Activated T-helper 1 cell treated with anti-CD3 and anti-CD28 coated beads, Interleukin-12 subunit alpha, Interleukin-12 subunit beta, Interleukin-2, Interleukin-4 antibody, amounts not matched to agents 30 ng/mL and 10 ng/mL and 1 ng/mL, durations not matched to agents 14 hours and 24 hours and 36 hours (primary cell): ENCODE data around the gene ADCYAP1R1. TPM values are rescaled to one million over a fixed set of nuclear protein-coding genes. Genes with fewer than 3 reads are reported as not detected.

Source experiments
- DNase-seq: peaks from one replicate; pipeline ENCODE4 v3.0.0; 2021; ENCODE audit warnings: low spot score
- H3K27ac Mint-ChIP-seq: one replicate; pipeline ENCODE4 v1.8.0; 2021; ENCODE audit warnings: mild to moderate bottlenecking, mixed read lengths
- H3K27me3 Mint-ChIP-seq: one replicate; pipeline ENCODE4 v1.8.0; 2022; ENCODE audit warnings: mild to moderate bottlenecking, moderate library complexity, mixed read lengths; ENCODE audit not compliant: insufficient read depth
- H3K36me3 Mint-ChIP-seq: one replicate; pipeline ENCODE4 v1.8.0; 2021; ENCODE audit warnings: low read depth, mixed read lengths
- H3K4me1 Mint-ChIP-seq: one replicate; pipeline ENCODE4 v1.8.0; 2021; ENCODE audit warnings: low read depth, mixed read lengths
- H3K4me3 Mint-ChIP-seq: one replicate; pipeline ENCODE4 v1.8.0; 2021; ENCODE audit warnings: mild to moderate bottlenecking, moderate library complexity, mixed read lengths
- H3K9me3 Mint-ChIP-seq: one replicate; pipeline ENCODE4 v1.8.0; 2021; ENCODE audit warnings: mixed read lengths
- intact Hi-C: fragments of 100-400 bp; cut with micrococcal nuclease; formaldehyde crosslinking; loops from one replicate; pipeline ENCODE4 v1.15.1; 2024
- total RNA-seq: library from RNA; stranded (reverse); gene quantifications from 2 replicates; pipeline ENCODE4 v1.2.3, GENCODE V29; 2022

The ADCYAP1R1 gene
- total RNA-seq, 1 donor from 2014 or later = not detected

- Mint-ChIP-seq H3K27ac (no peak overlapping the region), H3K9me3 (no peaks in the 10 kb centered on the region), H3K4me3 (no peak overlapping the region), H3K27me3 (peaks cover 3% of the 10 kb centered on the region), H3K4me1 (no peaks in the 10 kb centered on the region), H3K36me3 (no peaks in the 10 kb centered on the region)
- DNase-seq = no peak
- intact Hi-C loops = no loop called here
These were observed 23.9 kb downstream of the ADCYAP1R1 start for GRCh38 chr7:31076051-31076450.

- no peak overlapping the region for H3K4me3 Mint-ChIP-seq
- H3K27me3 Mint-ChIP-seq = peaks cover 6% of the 10 kb centered on the region
- no peaks in the 10 kb centered on the region for H3K4me1 Mint-ChIP-seq
- no peaks in the 10 kb centered on the region for H3K36me3 Mint-ChIP-seq
- intact Hi-C loops = no loop called here
- DNase-seq = no peak
- no peaks in the 10 kb centered on the region for H3K9me3 Mint-ChIP-seq
- H3K27ac Mint-ChIP-seq = no peak overlapping the region
These were observed 24.7 kb downstream of the ADCYAP1R1 start for GRCh38 chr7:31076641-31077310.

- Mint-ChIP-seq H3K27ac (no peak overlapping the region), H3K9me3 (no peaks in the 10 kb centered on the region), H3K36me3 (no peaks in the 10 kb centered on the region), H3K4me1 (no peaks in the 10 kb centered on the region), H3K4me3 (no peak overlapping the region), H3K27me3 (peaks cover 6% of the 10 kb centered on the region)
- intact Hi-C loops = no loop called here
- DNase-seq = no peak
These were observed 25.6 kb downstream of the ADCYAP1R1 start for GRCh38 chr7:31077484-31078362.

- Mint-ChIP-seq H3K27me3 (peaks cover 4% of the 10 kb centered on the region), H3K4me1 (no peaks in the 10 kb centered on the region), H3K27ac (no peak overlapping the region), H3K36me3 (no peaks in the 10 kb centered on the region), H3K4me3 (no peak overlapping the region), H3K9me3 (no peaks in the 10 kb centered on the region)
- no peak for DNase-seq
- intact Hi-C loops = no loop called here
These were observed 26.4 kb downstream of the ADCYAP1R1 start for GRCh38 chr7:31078363-31078990.

GRCh38 chr7:31079126-31079823 lies 27.2 kb downstream of the ADCYAP1R1 start:
- intact Hi-C loops = no loop called here
- no peak for DNase-seq
- H3K4me1 Mint-ChIP-seq = no peaks in the 10 kb centered on the region
- no peaks in the 10 kb centered on the region for H3K9me3 Mint-ChIP-seq
- peaks cover 4% of the 10 kb centered on the region for H3K27me3 Mint-ChIP-seq
- H3K36me3 Mint-ChIP-seq = no peaks in the 10 kb centered on the region
- no peak overlapping the region for H3K4me3 Mint-ChIP-seq
- H3K27ac Mint-ChIP-seq = no peak overlapping the region

GRCh38 chr7:31079824-31080511 lies 27.9 kb downstream of the ADCYAP1R1 start:
- no peak for DNase-seq
- Mint-ChIP-seq H3K36me3 (no peaks in the 10 kb centered on the region), H3K9me3 (no peaks in the 10 kb centered on the region), H3K4me3 (no peak overlapping the region), H3K27me3 (peaks cover 4% of the 10 kb centered on the region), H3K4me1 (no peaks in the 10 kb centered on the region), H3K27ac (no peak overlapping the region)
- intact Hi-C loops = no loop called here

GRCh38 chr7:31080763-31081162 lies 28.7 kb downstream of the ADCYAP1R1 start:
- DNase-seq = no peak
- no peak overlapping the region for H3K27ac Mint-ChIP-seq
- H3K9me3 Mint-ChIP-seq = no peaks in the 10 kb centered on the region
- intact Hi-C loops = no loop called here
- no peaks in the 10 kb centered on the region for H3K36me3 Mint-ChIP-seq
- H3K27me3 Mint-ChIP-seq = peaks cover 4% of the 10 kb centered on the region
- no peaks in the 10 kb centered on the region for H3K4me1 Mint-ChIP-seq
- H3K4me3 Mint-ChIP-seq = no peak overlapping the region

GRCh38 chr7:31082017-31082416 lies 29.9 kb downstream of the ADCYAP1R1 start:
- Mint-ChIP-seq H3K4me1 (no peaks in the 10 kb centered on the region), H3K9me3 (no peaks in the 10 kb centered on the region), H3K4me3 (no peak overlapping the region), H3K27me3 (peaks cover 4% of the 10 kb centered on the region), H3K27ac (no peak overlapping the region), H3K36me3 (no peaks in the 10 kb centered on the region)
- intact Hi-C loops = no loop called here
- no peak for DNase-seq

- Mint-ChIP-seq H3K36me3 (no peaks in the 10 kb centered on the region), H3K9me3 (no peaks in the 10 kb centered on the region), H3K27me3 (peaks cover 4% of the 10 kb centered on the region), H3K27ac (no peak overlapping the region), H3K4me1 (no peaks in the 10 kb centered on the region), H3K4me3 (no peak overlapping the region)
- no peak for DNase-seq
- intact Hi-C loops = no loop called here
These were observed 30.3 kb downstream of the ADCYAP1R1 start for GRCh38 chr7:31082447-31082846.

- intact Hi-C loops = no loop called here
- Mint-ChIP-seq H3K27ac (no peak overlapping the region), H3K27me3 (peaks cover 4% of the 10 kb centered on the region), H3K4me1 (no peaks in the 10 kb centered on the region), H3K4me3 (no peak overlapping the region), H3K36me3 (no peaks in the 10 kb centered on the region), H3K9me3 (no peaks in the 10 kb centered on the region)
- no peak for DNase-seq
These were observed 31.2 kb downstream of the ADCYAP1R1 start for GRCh38 chr7:31083210-31083786.

GRCh38 chr7:31084226-31084625 lies 32.1 kb downstream of the ADCYAP1R1 start:
- no peak overlapping the region for H3K4me3 Mint-ChIP-seq
- intact Hi-C loops = no loop called here
- H3K4me1 Mint-ChIP-seq = no peaks in the 10 kb centered on the region
- H3K9me3 Mint-ChIP-seq = no peaks in the 10 kb centered on the region
- H3K27ac Mint-ChIP-seq = no peak overlapping the region
- no peak for DNase-seq
- peaks cover 8% of the 10 kb centered on the region for H3K27me3 Mint-ChIP-seq
- no peaks in the 10 kb centered on the region for H3K36me3 Mint-ChIP-seq

- no peak overlapping the region for H3K27ac Mint-ChIP-seq
- H3K4me3 Mint-ChIP-seq = no peak overlapping the region
These were observed 35.2 kb downstream of the ADCYAP1R1 start for GRCh38 chr7:31087351-31087750.

More at GRCh38 chr7:31087351-31087750, 35.2 kb downstream of the ADCYAP1R1 start:
- Mint-ChIP-seq H3K4me1 (no peaks in the 10 kb centered on the region), H3K36me3 (no peaks in the 10 kb centered on the region), H3K27me3 (peaks cover 4% of the 10 kb centered on the region), H3K9me3 (no peaks in the 10 kb centered on the region)
- DNase-seq = no peak
- intact Hi-C loops = no loop called here
